GM18951 (cell line): ENCODE measurements around the gene RGS6.

Experiments
- POLR2A ChIP-seq: IDR thresholded peaks from 4 replicates; pipeline ENCODE4 v1.6.1; 2011; ENCODE audit warnings: mild to moderate bottlenecking; ENCODE audit not compliant: insufficient read length, insufficient read depth; ENCODE audit errors: extremely low read depth
- in situ Hi-C: fragments of 300-500 bp; cut with MboI; formaldehyde crosslinking; loops from one replicate; pipeline ENCODE4 v1.12.0; 2022; ENCODE audit warnings: low sequenced_read_pairs, mixed read lengths, inconsistent platforms; ENCODE audit not compliant: unreplicated experiment

RGS6 gene

DNA sequence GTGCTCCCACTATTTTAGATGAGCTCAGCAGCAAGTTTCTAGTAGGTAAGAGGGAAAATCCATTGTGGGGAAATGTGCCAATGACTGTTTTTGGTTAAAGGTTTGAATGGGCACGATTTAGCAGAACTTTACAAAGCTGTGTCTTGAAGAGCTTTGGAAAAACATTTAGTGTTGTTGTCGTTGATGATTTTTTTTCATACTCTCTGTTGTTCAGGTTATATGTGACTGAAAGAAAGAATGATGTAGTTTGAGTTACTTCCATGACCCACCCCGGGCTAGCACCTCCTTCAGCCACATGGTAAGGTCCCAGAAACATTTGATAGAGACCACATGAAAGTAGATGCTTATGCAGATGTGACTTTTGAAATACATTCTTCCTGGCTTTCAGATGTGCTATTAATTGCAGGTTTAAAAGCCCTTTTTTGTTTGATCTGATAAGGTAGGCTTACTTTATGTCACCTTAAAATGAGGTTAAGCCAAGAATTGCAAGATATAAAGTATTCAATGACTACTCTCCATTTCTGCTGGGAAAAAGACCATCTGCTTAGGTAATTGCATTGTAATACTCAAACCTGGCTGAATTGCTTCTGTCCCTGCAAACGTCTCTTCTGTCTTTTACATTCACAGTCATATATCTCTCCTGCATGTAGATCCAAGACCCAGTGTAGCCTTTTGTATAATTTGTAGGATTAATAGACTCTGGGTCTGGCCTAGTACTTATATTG, 250.6 kb downstream of the RGS6 start:
- in situ Hi-C loops, result no loop called here
- TF ChIP-seq POLR2A, result no peak

DNA sequence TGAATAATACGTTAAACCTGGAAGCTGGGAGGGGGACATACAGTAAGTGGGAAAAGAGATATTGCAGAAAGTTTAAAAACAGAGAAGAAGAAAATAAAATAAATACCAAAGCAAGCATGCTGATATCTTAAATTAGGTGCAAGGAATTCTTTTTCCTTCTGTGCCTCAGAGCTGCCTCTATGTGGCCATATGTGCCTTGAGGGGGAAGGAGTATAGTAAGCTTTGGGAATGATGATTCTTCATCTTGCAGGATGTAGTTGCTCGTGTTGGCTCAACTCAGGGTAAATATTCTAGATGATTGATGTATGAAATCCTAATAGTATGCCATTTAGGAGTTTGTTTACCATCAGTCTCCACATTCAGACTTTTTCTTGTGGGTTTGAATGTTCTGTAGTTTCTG, 251.4 kb downstream of the RGS6 start:
- in situ Hi-C loops, result no loop called here
- TF ChIP-seq POLR2A, result no peak

DNA sequence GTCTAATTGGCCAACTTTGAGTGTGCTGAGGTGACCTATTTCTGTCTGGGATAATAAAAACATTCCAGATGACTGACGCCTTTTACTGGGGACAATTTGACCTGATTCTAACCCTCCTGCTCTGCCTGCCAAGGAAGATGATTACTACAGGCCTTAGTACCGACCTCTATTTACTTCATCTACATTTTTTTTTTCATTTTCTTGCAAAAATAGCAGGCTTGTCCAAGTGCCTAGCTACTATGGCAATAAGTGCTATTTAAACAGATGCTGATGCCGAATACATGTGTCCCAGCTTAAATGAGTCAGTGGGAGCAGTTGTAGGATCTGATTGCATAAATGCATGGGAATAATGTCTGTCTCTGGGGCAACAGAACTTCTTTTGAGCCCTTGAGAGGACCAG, 254.3 kb downstream of the RGS6 start:
- in situ Hi-C loops, result no loop called here
- no peak for TF ChIP-seq POLR2A

DNA sequence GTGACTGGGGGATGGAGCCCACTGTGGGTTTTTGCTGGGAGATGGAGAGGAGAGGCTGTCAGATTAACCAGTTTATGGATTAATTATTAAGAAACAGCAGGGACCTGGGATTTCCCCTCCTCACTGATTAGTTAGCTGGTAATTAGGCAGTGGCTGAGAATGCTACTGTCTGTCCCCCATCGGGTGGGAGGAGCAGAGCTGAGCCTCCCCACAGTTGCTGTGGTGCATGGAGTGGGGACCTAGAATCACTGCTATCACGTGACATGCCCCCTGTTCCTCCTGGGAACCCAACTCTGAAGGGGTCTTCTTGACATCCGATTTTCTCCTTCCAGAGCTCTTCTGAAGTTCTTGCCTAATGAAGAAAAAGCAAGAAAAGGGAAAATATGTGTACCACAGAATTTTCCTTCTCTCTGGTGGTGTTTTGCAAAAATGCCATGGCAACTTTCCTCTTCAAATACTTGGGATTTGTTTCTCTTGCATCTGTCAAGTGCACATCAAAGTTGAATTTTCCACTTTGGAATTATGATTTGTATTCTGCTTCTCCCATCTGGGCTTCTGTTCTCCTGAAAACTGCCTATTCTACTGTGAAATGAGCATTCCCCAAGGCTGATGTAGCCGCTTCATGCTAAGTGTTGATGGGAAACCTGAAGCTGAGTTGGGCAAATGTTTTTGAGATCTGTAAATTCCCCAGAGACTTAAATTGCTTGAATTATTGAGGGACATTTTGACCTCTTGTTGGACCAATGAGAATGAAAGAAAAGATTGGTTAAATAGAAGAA, 264.2 kb downstream of the RGS6 start:
- no peak for TF ChIP-seq POLR2A
- in situ Hi-C loops, result no loop called here

DNA sequence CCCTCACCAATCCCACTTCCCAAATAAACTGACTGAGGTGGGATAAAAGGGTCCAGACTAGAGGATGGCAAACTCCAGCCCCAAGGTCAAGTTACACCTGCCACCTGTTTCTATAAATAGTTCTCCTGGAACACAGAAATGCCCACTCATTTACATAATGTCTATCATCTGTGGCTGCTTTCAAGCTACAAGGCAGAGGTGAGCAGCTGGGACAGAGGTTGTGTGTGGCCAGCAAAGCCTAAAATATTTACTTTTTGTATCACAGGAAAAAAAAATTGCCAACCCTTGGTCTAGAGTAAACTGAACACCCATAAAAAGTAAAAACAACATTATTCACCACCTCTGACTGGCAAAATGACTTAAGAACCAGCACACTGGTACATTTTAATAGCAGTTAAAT, 269.4 kb downstream of the RGS6 start:
- no peak for TF ChIP-seq POLR2A
- in situ Hi-C loops, result no loop called here

DNA sequence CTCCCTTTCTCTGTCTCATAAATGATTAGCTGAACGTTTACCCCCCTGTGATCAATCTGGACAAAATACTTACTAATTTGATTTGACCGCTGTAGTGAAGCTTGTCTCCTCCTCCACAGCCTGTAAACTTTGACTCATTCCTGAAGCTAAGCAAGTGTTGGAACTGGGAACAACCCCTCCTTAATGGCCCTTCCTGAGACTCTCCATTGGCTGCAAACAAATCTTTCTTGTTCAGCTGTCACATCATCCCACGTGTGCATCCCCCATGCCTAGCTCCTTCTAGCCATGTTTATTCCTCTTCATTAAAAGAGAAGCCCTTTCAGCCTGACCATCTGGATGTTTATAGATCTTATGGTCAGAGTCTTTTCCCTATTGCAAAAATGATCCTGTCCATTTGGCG, 281.2 kb downstream of the RGS6 start:
- no peak for TF ChIP-seq POLR2A
- in situ Hi-C loops, result no loop called here

DNA sequence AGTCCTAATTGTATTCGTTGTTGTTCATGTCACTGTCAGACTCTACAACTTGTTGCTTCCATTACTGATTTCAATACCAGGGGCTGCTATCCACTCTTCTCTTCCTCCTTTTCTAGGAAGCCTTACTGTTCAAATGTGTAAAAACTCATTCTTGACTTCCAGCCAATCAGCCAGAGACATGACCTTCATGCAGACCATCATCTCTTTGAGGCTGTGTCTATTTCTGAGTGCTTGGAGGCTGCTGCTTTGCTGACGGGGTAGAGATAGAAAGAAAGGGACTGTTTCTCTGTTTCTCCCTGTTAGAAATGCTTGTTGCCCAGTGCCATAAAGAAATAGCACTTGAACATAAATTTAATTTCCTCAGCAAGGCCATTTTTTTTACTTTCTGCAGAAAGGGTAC, 282.9 kb downstream of the RGS6 start:
- in situ Hi-C loops, result no loop called here
- TF ChIP-seq POLR2A, result no peak

DNA sequence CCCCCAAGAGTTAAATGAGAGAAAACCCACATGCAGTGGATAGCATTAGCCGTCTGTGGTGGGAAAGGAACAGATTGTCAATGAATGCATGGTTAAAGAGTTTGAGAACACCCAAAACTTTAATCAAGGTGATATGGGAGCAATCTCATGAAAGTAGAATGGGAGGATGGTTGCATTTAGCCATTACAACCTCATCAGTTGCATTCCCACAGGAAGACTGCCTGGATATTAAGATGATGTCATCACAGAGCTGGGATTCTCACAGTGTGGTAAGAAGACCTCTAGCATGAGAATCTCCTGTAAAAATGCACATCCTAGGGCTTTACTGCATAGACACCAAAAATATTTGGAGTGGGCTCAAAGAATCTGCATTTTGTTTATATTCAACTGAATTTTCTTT, 284.9 kb downstream of the RGS6 start:
- TF ChIP-seq POLR2A, result no peak
- in situ Hi-C loops, result no loop called here

DNA sequence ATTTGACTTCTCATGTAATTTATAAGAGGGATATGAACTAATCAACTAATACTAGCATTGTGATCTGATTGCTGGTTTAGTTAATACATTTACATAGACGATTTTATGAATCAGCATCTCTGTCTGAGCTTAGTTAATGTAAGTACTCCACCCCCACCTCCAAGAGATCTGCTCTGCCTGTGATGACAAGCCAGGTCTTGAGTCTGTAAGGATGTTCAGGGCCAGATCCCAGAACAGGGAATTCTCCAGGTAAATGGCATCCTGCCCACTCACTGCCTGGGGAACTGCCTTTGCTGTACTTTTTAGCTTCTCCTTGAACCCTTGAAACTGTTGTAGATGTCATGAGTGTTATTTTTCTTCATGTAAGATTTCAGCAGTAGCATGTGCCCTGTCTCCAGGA, 289.8 kb downstream of the RGS6 start:
- TF ChIP-seq POLR2A, result no peak
- in situ Hi-C loops, result no loop called here

DNA sequence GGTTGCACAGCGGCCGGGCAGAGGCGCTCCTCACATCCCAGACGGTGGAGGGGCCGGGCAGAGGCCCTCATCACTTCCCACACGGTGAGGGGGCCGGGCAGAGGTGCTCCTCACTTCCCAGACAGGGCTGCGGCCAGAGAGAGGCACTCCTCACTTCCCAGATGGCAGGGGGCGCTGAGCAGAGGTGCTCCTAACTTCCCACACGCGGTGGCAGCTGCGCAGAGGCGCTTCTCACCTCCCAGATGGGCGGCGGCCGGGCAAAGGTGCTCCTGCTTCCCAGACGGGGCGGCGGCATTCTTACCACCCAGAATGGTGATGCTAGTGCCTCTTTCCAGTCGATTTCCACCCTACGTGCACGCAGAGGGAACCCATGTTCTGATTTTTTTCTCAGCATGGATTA, 304.4 kb downstream of the RGS6 start:
- no peak for TF ChIP-seq POLR2A
- in situ Hi-C loops, result no loop called here

DNA sequence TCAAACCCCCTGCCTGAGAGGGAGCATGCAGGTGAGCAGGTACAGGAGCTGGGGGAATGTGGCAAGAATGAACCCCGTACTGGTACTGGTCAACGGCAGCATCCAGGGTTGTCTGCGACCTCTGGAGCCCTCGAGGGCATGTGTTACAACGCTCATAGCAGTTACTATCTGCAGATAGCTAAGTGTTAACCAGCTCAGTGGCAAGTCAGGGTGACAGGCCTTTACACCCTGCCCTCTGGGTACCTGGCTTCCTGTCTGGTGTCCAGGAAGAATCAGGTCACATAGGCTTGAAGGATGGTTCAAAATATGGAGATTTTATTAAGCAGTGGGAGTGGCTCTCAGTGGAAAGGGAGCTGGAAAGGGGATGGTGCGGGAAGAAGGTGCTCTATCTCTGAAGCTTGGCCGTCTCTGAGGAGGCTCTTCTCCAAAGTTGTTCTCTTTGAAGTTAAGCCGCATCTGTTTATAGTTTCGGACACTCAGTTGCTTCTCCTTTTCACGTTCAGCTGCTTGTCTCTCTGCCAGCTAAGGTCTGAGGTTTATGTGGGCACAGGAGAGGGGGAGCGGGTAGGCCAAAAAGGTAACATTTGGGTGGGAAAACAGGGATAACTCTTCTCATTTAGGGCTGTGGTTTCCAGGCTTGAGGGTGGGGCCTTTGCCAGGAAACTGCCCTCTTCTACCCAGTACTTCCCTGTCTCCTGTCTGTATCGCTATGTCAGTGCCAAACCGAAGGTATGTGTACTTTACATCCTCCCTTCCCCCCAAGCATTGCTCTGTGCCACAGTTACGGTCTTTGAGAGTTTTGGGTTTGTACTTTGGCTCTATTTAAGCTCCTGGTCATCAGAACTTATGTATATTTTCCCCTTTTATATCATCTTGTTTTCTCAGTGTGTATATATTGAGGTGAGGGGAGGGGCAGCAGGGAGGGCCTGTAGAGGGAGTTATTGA, 305.8 kb downstream of the RGS6 start:
- TF ChIP-seq POLR2A, result no peak
- in situ Hi-C loops, result no loop called here

DNA sequence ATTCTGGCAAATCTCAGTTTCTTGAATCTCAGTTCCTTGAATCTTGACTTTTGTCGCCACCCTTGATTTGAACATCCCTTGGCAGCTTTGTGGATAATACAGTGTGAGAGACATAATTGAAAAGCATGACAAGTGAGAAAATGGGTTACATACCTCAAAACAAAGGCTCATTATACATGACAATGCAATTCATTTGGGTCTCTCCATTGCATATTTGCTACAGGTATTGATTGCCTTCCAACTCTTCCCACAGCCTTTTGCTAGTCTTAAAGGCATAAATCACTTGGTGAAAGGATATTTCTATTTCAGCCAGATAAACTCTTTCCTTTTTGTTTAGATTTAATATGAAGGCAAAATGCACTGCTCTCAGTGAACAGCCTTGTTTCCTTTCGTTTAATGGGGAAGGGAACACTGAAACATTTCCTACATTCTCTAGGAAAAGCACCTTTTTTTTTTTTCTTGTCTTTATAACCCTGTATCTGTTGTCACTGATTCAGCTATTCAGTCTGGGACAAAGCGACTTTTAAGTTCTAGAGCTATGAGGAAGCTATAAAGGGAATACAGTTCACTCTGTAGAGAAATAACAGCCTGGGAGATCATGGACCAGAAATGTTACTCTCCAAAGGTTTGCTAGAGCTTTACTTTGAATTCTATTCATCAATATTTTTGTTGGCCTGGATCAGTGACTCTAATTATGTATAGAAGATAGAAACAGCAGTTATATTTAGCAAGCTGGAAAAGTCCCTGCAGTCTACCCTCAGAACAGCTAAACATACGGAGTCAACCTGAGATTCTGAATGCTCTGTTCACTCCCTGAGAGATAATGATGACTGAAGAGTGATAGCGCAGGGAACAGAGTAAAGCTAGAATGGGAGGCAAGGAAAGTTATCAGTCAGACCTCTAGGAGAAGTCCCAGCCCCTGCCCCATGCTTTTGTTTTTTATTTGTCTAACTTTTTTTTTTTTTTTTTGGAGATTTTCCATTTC, 311.4 kb downstream of the RGS6 start:
- in situ Hi-C loops, result no loop called here

DNA sequence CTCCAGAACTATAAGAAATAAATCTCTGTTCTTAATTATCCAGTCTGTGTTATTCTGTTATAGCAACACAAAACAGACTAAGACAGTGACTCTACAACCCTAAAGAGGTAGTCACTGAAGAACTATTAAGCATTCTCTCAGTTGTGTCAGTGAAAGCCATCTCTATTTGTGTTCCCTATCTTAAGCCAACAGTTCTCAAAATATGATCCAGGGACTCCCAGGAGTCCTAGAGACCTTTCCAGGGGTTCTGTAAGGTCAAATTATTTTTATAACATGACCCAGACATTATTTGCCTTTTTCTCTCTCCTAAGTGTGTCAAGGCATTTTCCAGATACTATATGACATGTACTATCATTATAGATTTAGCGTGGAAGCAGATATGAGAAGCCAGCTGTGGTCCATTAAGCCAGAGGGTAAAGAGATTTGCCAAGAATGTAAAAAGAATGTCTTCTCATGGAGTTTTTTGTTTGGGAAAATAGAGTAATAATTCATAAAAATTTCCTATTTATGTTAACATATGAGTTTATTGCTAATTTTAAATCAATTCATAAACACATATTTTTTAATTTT, 315.8 kb downstream of the RGS6 start:
- no peak for TF ChIP-seq POLR2A
- in situ Hi-C loops, result no loop called here

More for the DNA sequence above, 311.4 kb downstream of the RGS6 start:
- TF ChIP-seq POLR2A, result no peak
